Measurements from ENCODE around the gene UBE4B.
"Not testable (repeated sequence)": the region's sequence is repeated elsewhere in the genome, so short reads cannot be mapped to it uniquely, and the experiment has no call there.

DNA sequence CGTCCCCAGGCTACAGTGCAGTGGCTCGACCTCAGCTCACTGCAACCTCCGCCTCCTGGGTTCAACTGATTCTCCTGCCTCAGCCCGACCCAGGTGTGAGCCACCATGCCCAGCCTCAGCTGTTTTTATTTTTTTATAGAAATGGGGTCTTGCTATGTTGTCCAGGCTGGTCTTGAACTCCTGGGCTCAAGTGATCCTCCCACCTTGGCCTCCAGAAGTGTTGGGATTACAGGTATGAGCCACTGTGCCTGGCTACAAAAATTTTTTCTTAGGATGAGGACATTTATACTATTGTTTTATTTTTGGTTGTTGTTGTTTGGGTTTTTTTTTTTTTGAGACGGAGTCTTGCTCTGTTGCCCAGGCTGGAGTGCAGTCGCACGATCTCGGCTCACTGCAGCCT is 27.5 kb upstream of the UBE4B start:
- not testable (repeated sequence) for TF ChIP-seq POLR2A (IDR thresholded peaks at IDR 0.05)
- TF ChIP-seq, protein P1, sequence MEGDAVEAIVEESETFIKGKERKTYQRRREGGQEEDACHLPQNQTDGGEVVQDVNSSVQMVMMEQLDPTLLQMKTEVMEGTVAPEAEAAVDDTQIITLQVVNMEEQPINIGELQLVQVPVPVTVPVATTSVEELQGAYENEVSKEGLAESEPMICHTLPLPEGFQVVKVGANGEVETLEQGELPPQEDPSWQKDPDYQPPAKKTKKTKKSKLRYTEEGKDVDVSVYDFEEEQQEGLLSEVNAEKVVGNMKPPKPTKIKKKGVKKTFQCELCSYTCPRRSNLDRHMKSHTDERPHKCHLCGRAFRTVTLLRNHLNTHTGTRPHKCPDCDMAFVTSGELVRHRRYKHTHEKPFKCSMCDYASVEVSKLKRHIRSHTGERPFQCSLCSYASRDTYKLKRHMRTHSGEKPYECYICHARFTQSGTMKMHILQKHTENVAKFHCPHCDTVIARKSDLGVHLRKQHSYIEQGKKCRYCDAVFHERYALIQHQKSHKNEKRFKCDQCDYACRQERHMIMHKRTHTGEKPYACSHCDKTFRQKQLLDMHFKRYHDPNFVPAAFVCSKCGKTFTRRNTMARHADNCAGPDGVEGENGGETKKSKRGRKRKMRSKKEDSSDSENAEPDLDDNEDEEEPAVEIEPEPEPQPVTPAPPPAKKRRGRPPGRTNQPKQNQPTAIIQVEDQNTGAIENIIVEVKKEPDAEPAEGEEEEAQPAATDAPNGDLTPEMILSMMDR (IDR thresholded peaks at IDR 0.05) = not testable (repeated sequence)
